ENCODE measurements around the gene LTK.

- TF ChIP-seq CTCF (IDR thresholded peaks at IDR 0.05 in 8 of 11, conservative IDR thresholded peaks at IDR 0.05 in 3 of 11) (no peak), POLR2AphosphoS5 (IDR thresholded peaks at IDR 0.05) (no peak)
These were observed 9.5 kb upstream of the LTK start for GRCh38 chr15:41523097-41523496.

Measured in spleen (tissue), 7 donors.